Panc1 (cell line): ENCODE measurements around the gene HFE. TPM values are rescaled to one million over a fixed set of nuclear protein-coding genes. Genes with fewer than 3 reads are reported as not detected.

Experiments used
- ATAC-seq: fragments of 200-7000 bp; cut with Tn5 transposase; 2 replicates; pipeline ENCODE4 v1.9.1; 2020; ENCODE audit warnings: mild to moderate bottlenecking, moderate library complexity
- BruUV-seq: library from RNA; stranded (reverse); fragments of 400-500 nt; replicated peaks from 2 replicates; lab custom pipeline; 2021; lab: Mats Ljungman, UMichigan
- CTCF ChIA-PET: fragments of 300-600 bp; sonication (Branson Sonifier 250); formaldehyde crosslinking; loops from one replicate; lab custom pipeline; 2022; ENCODE audit warnings: antibody characterized with exemption; lab: Charles Lee
- POLR2A ChIA-PET: fragments of 300-600 bp; sonication (Branson Sonifier 250); formaldehyde crosslinking; loops from one replicate; lab custom pipeline; 2022; ENCODE audit warnings: antibody characterized with exemption; lab: Charles Lee
- DNase-seq: peaks from one replicate; pipeline ENCODE4 v3.0.0-alpha.2; 2010; ENCODE audit warnings: low read depth, low spot score
- H3K27ac ChIP-seq: 2 replicates; pipeline ENCODE4 v1.5.1; 2011; ENCODE audit warnings: mild to moderate bottlenecking, low read length, inconsistent platforms
- H3K27me3 ChIP-seq: fragments of 200-500 bp; sonication (Bioruptor generic); 2 replicates; pipeline ENCODE4 v1.6.0; 2014; ENCODE audit warnings: low read length, inconsistent platforms; ENCODE audit not compliant: control insufficient read depth, insufficient read depth
- H3K36me3 ChIP-seq: fragments of 200-500 bp; sonication (Bioruptor generic); 2 replicates; pipeline ENCODE4 v1.5.1; 2014; ENCODE audit warnings: inconsistent platforms, mild to moderate bottlenecking, low read length, moderate library complexity; ENCODE audit not compliant: control insufficient read depth, insufficient read depth
- H3K4me1 ChIP-seq: 2 replicates; pipeline ENCODE4 v1.5.1; 2011; ENCODE audit warnings: inconsistent platforms, mild to moderate bottlenecking, low read length, moderate library complexity; ENCODE audit not compliant: control insufficient read depth, insufficient read depth
- H3K4me3 ChIP-seq, 2 experiments: 2 replicates each; pipeline ENCODE4 v1.5.1; 2011 to 2012; ENCODE audit warnings: low read depth in 2 of 2, low read length in 2 of 2, mild to moderate bottlenecking in 2 of 2, inconsistent platforms in 1 of 2, moderate library complexity in 1 of 2
- H3K9me3 ChIP-seq: fragments of 200-500 bp; sonication (Bioruptor generic); 2 replicates; pipeline ENCODE4 v1.5.1; 2014; ENCODE audit warnings: low read depth, mild to moderate bottlenecking, inconsistent platforms, low read length, moderate library complexity; ENCODE audit not compliant: control insufficient read depth, insufficient read depth
- CTCF ChIP-seq: fragments of 450-650 bp; IDR thresholded peaks from 2 replicates; pipeline ENCODE4 v1.5.1; 2017; ENCODE audit warnings: mild to moderate bottlenecking
- POLR2AphosphoS5 ChIP-seq: IDR thresholded peaks from 2 replicates; pipeline ENCODE4 v1.6.1; 2012; ENCODE audit warnings: mild to moderate bottlenecking, low read depth, low read length, moderate library complexity
- REST ChIP-seq, 2 experiments: IDR thresholded peaks; 2 replicates each; pipeline ENCODE4 v1.6.1; 2011 to 2012; ENCODE audit warnings: low read depth in 2 of 2, control low read depth in 1 of 2, low read length in 1 of 2, mild to moderate bottlenecking in 1 of 2, moderate library complexity in 1 of 2; ENCODE audit not compliant: insufficient read depth in 1 of 2
- SIN3A ChIP-seq: IDR thresholded peaks from 2 replicates; pipeline ENCODE4 v1.6.1; 2012; ENCODE audit warnings: low read depth, mild to moderate bottlenecking, low read length, moderate library complexity, borderline replicate concordance; ENCODE audit not compliant: insufficient read depth
- TCF7L2 ChIP-seq: IDR thresholded peaks from 2 replicates; pipeline ENCODE4 v1.6.1; 2011; ENCODE audit warnings: mild to moderate bottlenecking, low read depth, low read length, inconsistent platforms
- in situ Hi-C: cut with HindIII; loops from 2 replicates; pipeline ENCODE4 v1.10.0; 2016; ENCODE audit warnings: low sequenced_read_pairs, low pct_unique_long_range_greater_than_20kb
- intact Hi-C: fragments of 100-400 bp; cut with micrococcal nuclease; formaldehyde crosslinking; loops from one replicate; pipeline ENCODE4 v1.10.0; 2022; ENCODE audit not compliant: unreplicated experiment
- total RNA-seq: library from RNA; stranded (reverse); gene quantifications from one replicate; pipeline ENCODE4 v1.2.1, GENCODE V29; 2021; ENCODE audit not compliant: unreplicated experiment

Gene HFE
- total RNA-seq, 1 experiment from 2014 or later: 12.1 TPM

- CTCF ChIA-PET: no interaction called here
- 0 out of 2 replicates have a peak, but pooled peaks have one; percentile 15 for ATAC-seq
- no peak overlapping the region; the same call in 1 of the 2 replicates for H3K27ac ChIP-seq
These were observed 2.0 kb downstream of the HFE start for GRCh38 chr6:26089272-26089671.

GRCh38 chr6:26092443-26092842 is 5.2 kb downstream of the HFE start:
- TF ChIP-seq TCF7L2: no peak
- TF ChIP-seq REST (IDR thresholded peaks at IDR 0.05; ENCODE audit: insufficient read depth in 1 of 2, low read depth in 2 of 2, low read length in 1 of 2): no peak
- no peak for TF ChIP-seq POLR2AphosphoS5
- TF ChIP-seq CTCF: no peak
- no peak for TF ChIP-seq SIN3A
- Histone ChIP-seq H3K4me3 (no peak overlapping the region), H3K36me3 (no peaks in the 10 kb centered on the region), H3K27ac (no peak overlapping the region), H3K27me3 (no peaks in the 10 kb centered on the region), H3K4me1 (peaks cover 10% of the 10 kb centered on the region; the same call in 1 of the 2 replicates), H3K9me3 (no peaks in the 10 kb centered on the region)
- DNase-seq (no peak), ATAC-seq (no peak)
- BruUV-seq: no TSS peak
- POLR2A ChIA-PET: interaction anchor here (0.6 kb wide), 1 partner anchor 1035 kb away, joined by 3 read pairs; no protein-coding TSS in a partner anchor
- CTCF ChIA-PET: no interaction called here
- in situ Hi-C loops: no loop called here
- intact Hi-C loops: no loop called here

More at GRCh38 chr6:26089272-26089671, 2.0 kb downstream of the HFE start:
- Histone ChIP-seq H3K4me3 (no peak overlapping the region), H3K9me3 (no peaks in the 10 kb centered on the region), H3K4me1 (peaks cover 17% of the 10 kb centered on the region; the same call in 1 of the 2 replicates), H3K36me3 (no peaks in the 10 kb centered on the region), H3K27me3 (no peaks in the 10 kb centered on the region)
- no peak for DNase-seq
- BruUV-seq: no TSS peak
- in situ Hi-C loops: no loop called here
- intact Hi-C loops: no loop called here
- POLR2A ChIA-PET: no interaction called here
- TF ChIP-seq REST (IDR thresholded peaks at IDR 0.05; ENCODE audit: insufficient read depth in 1 of 2, low read depth in 2 of 2, low read length in 1 of 2) (no peak), POLR2AphosphoS5 (no peak), CTCF (no peak), SIN3A (no peak), TCF7L2 (no peak)
